Esophagus muscularis mucosa (tissue), 4 donors: ENCODE results near the gene RBM4.

Source experiments
- EP300 ChIP-seq: sonication (generic); formaldehyde crosslinking; IDR thresholded peaks from one replicate; pipeline ENCODE4 v1.6.1; 2017; ENCODE audit warnings: antibody characterized with exemption
- POLR2A ChIP-seq: fragments of 450-650 bp; IDR thresholded peaks from one replicate; pipeline ENCODE4 v1.6.1; 2017; ENCODE audit warnings: antibody characterized with exemption, moderate library complexity, mild to moderate bottlenecking, low read depth
- POLR2AphosphoS5 ChIP-seq, 2 donors: sonication (generic); formaldehyde crosslinking; IDR thresholded peaks; one replicate each; pipeline ENCODE4 v1.6.1; 2017; ENCODE audit warnings: antibody characterized with exemption in 2 of 2
- TF ChIP-seq, protein P1 (sequence below), 3 experiments: fragments of 200-600 bp in 2 of 3; fragments of 450-650 bp in 1 of 3; sonication (generic) in 2 of 3; IDR thresholded peaks; one replicate each; pipeline ENCODE4 v1.5.1; 2017 to 2019; ENCODE audit warnings: antibody characterized with exemption in 3 of 3, mild to moderate bottlenecking in 2 of 3, moderate library complexity in 1 of 3

DNA sequence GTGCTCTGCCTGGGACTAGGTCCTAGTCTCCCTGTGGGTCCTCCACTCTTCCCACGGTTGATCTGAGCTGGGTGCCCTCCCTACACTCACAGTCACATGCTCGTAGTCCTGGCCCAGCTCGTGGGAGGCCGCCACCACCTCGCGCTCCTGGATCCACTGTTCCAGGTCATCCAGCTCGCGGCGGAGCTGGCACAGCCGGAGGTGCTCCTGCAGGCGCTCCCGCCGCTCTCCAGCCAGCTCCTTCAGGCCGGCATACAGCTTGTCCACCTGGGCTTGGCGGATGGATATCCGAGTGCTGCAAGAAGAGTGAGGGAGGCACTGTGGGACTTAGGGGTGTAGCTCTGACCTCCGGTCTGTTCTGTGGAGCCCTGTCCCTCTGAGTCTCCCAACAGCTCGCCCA, 53.9 kb downstream of the RBM4 start:
- no peak for TF ChIP-seq POLR2AphosphoS5 (IDR thresholded peaks at IDR 0.05)
- TF ChIP-seq, protein P1, sequence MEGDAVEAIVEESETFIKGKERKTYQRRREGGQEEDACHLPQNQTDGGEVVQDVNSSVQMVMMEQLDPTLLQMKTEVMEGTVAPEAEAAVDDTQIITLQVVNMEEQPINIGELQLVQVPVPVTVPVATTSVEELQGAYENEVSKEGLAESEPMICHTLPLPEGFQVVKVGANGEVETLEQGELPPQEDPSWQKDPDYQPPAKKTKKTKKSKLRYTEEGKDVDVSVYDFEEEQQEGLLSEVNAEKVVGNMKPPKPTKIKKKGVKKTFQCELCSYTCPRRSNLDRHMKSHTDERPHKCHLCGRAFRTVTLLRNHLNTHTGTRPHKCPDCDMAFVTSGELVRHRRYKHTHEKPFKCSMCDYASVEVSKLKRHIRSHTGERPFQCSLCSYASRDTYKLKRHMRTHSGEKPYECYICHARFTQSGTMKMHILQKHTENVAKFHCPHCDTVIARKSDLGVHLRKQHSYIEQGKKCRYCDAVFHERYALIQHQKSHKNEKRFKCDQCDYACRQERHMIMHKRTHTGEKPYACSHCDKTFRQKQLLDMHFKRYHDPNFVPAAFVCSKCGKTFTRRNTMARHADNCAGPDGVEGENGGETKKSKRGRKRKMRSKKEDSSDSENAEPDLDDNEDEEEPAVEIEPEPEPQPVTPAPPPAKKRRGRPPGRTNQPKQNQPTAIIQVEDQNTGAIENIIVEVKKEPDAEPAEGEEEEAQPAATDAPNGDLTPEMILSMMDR (IDR thresholded peaks at IDR 0.05): no peak
- no peak for TF ChIP-seq POLR2A
- TF ChIP-seq EP300: no peak
